ENCODE results near the gene INSL4.
A peak's percentile ranks its signal among the peaks of the same experiment; 100 is the strongest.

Gene INSL4

GRCh38 chr9:5231212-5231611, at the start of gene INSL4:
Gene INSL4 (plus strand): TSS chr9:5231419. CDS start chr9:5231524, 105 bp downstream.
- no peak for DNase-seq

GRCh38 chr9:5184776-5185175, 46.4 kb upstream of the INSL4 start:
- no peak for DNase-seq

- no peak for DNase-seq
Observed at GRCh38 chr9:5185220-5185840, 45.9 kb upstream of the INSL4 start, which contains the start of gene INSL6. Gene INSL6 (minus strand): TSS chr9:5185639. CDS start chr9:5185602, 37 bp downstream.

GRCh38 chr9:5186416-5187169, 44.6 kb upstream of the INSL4 start:
- DNase-seq, result peak; percentile 41

- no peak for DNase-seq
Observed at GRCh38 chr9:5188060-5188984, 42.9 kb upstream of the INSL4 start.

- no peak for DNase-seq
Observed at GRCh38 chr9:5191985-5192384, 39.2 kb upstream of the INSL4 start.

- DNase-seq, result no peak
Observed at GRCh38 chr9:5193345-5193744, 37.9 kb upstream of the INSL4 start.

- DNase-seq, result no peak
Observed at GRCh38 chr9:5195463-5195862, 35.8 kb upstream of the INSL4 start.

- DNase-seq, result no peak
Observed at GRCh38 chr9:5205071-5205470, 26.1 kb upstream of the INSL4 start.

GRCh38 chr9:5230554-5230953, 665 bp upstream of the INSL4 start:
- no peak for DNase-seq

- DNase-seq, result no peak
Observed at GRCh38 chr9:5263351-5264218, 32.4 kb downstream of the INSL4 start.

- no peak for DNase-seq
Observed at GRCh38 chr9:5264219-5264595, 33.0 kb downstream of the INSL4 start.

- DNase-seq, result no peak
Observed at GRCh38 chr9:5265939-5266338, 34.7 kb downstream of the INSL4 start.

- DNase-seq, result no peak
Observed at GRCh38 chr9:5269249-5269715, 38.1 kb downstream of the INSL4 start.

- no peak for DNase-seq
Observed at GRCh38 chr9:5274770-5275169, 43.6 kb downstream of the INSL4 start.

- DNase-seq, result no peak
Observed at GRCh38 chr9:5278486-5278885, 47.3 kb downstream of the INSL4 start.

All from left hindlimb (tissue), 1 donor.